ENCODE data around the gene GPD1.
"Not testable (repeated sequence)": the region's sequence is repeated elsewhere in the genome, so short reads cannot be mapped to it uniquely, and the experiment has no call there.

The GPD1 gene

DNA sequence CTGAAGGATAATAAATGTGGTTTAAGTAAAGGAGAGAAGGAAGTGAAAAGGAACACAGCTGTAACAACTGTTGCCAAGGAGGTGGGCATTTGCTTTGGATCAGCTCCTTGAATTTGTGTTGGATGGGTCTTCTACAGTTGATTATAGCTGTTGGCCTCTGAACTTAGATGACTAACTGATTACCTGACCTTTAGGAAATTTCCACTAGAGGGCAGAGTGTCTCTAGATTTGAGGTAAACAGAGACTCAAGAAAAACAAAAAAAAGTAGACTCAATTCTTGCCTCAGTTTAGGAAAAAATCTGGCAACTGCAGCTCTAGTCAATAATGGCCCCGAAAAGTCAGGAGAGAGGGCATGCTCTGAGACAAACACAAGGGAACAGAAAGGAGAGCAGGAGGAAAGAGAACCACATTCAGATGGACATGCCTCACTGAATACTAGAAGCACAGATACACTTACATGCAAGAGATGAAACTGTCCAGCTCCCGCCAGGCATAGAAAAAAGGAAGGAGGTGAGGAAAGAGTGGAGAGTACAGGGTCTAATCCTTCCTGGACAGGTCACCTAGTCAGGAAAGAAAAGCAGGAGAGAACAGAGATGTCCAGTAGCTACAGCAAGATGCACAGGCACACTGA lies 28.8 kb downstream of the GPD1 start:
- no peak for DNase-seq

DNA sequence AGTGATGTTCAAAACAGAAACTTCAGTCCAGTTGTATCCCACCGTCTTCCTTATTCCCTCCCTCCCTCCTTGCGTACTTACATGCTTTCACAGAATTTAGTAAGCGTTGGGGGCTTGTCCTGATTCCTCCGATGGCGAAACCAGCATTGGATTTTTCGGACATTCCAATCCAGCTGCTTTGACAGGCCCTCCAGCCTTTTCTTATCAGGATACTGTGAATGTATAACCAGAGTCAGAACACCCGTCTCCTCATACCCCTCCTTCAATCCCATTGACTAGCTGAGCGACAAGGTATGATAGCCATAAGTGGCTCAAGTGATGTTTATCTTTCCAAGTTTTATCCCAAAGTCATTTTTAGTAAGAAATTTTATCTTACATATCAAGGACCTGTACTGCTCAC lies 39.2 kb downstream of the GPD1 start:
- DNase-seq, result no peak

DNA sequence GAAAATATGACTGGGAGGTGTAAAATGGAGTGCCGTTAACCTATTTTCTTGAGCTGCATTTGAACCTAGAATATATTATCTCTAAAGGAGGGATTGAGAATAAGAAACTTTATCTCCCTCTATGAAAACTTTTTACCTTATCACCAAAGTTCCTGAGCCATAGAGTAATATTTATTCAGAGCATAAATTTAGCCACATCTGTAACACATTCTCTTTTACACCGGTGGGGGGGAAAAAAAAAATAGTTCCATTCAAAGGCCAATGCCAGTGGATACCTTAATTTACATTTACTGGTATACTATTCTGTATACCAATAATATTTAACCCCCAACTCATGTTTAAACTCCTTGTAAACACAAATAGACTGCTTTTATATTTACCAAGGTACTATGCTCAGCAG lies 41.6 kb downstream of the GPD1 start:
- no peak for DNase-seq

DNA sequence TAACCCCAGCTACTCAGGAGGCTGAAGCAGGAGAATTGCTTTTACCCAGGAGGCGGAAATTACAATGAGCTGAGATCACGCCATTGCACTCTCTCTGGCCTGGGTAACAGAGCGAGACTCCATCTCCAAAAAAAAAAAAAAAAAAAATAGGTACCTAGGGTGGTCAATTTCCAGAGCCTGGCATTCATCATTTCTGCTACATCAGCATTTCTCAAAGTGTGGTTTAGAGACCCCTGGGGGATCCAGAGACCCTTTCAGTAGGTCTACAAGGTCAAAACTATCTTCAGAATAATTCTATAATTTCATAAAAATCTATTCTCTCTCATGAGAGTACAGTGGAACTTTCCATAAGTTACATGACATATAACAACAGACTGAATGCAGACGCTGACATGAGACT lies 43.5 kb downstream of the GPD1 start:
- no peak for DNase-seq

DNA sequence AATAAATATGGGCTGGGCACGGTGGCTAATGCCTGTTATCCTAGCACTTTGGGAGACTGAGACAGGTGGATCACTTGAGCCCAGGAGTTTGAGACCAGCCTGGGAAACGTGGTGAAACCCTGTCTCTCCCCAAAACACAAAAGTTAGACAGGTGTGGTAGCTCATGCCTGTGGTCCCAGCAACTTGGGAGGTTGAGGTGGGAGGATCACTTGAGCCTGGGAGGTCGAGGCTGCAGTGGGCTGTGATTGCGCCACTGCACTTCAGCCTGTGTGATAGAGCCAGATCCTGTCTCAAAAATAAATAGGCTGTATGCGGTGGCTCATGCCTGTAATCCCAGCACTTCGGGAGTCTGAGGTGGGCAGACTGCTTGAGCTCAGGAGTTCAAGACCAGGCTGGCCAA lies 44.2 kb downstream of the GPD1 start:
- DNase-seq, result not testable (repeated sequence)

GRCh38 chr12:50149311-50149710 lies 45.5 kb downstream of the GPD1 start:
- no peak for DNase-seq

- DNase-seq, result no peak
These were observed 47.4 kb downstream of the GPD1 start for GRCh38 chr12:50151047-50151687.

GRCh38 chr12:50154947-50155346 lies 51.1 kb downstream of the GPD1 start:
- not testable (repeated sequence) for DNase-seq

DNA sequence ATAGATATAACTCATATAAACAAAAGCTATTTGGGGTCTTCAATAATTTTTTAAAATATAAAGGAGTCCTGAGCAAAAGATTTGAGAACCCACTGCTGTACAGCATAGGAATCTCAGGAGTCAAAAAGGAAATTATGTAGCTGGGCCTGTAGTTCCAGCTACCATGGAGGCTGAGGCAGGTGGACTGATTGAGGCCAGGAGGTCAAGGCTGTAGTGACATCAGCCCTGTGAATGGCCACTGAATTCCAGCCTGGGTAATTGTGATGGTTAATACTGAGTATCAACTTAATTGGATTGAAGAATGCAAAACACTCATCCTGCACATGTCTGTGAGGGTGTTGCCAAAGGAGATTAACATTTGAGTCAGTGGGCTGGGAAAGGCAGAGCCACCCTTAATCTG lies 52.8 kb downstream of the GPD1 start:
- DNase-seq, result no peak

DNA sequence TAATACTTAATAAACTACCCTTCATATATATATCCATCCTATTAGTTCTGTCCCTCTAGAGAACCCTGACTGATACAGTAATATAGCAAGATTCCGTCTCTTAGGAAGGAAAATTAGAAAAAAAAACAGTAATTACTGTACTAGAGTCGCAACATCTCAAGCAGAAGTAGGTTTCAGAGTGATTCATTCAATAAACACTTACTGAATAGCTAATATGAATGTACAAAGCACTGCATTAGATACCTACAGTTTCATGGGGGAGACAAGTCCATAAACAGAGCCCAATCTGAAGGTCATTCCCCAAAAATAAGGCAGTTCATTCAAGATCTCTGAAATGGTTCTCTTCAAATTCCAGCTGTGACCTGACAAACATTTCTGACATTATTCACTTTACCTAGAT lies 53.5 kb downstream of the GPD1 start:
- no peak for DNase-seq

DNA sequence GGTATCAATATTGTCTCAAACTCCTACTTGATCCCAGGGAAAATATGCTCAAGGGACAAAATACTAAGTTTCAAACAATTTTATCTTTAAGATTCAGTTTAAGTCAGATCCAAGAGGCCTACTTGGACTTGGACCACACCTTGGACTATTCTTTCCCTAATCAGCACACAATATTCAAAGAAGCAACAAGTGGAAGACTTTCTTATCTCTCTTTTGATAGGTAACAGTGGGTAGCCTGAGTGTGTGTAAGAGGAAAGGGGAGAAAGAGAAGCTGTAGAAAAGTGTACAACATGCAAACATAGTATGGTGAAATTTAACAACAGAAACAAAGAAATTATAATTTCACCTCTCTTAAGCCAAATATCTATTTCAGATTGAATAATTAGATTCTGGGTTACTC lies 56.8 kb downstream of the GPD1 start:
- no peak for DNase-seq
